Type B pancreatic cell (in vitro differentiated cells): ENCODE results near the gene MYLK. TPM values are rescaled to one million over a fixed set of nuclear protein-coding genes. Genes with fewer than 3 reads are reported as not detected.

Experiments used
- DNase-seq: peaks from one replicate; pipeline ENCODE4 v3.0.0; 2021; ENCODE audit warnings: mixed read lengths; ENCODE audit not compliant: unreplicated experiment; ENCODE audit errors: extremely low spot score
- H3K27ac Mint-ChIP-seq: 2 replicates; pipeline ENCODE4 v1.8.0; 2021; ENCODE audit warnings: mild to moderate bottlenecking, mixed read lengths
- H3K27me3 Mint-ChIP-seq: 2 replicates; pipeline ENCODE4 v1.8.0; 2021; ENCODE audit warnings: mixed read lengths
- H3K36me3 Mint-ChIP-seq: 2 replicates; pipeline ENCODE4 v1.8.0; 2021; ENCODE audit warnings: mixed read lengths
- H3K4me1 Mint-ChIP-seq: one replicate; pipeline ENCODE4 v1.8.0; 2021; ENCODE audit warnings: mixed read lengths; ENCODE audit not compliant: unreplicated experiment
- H3K4me3 Mint-ChIP-seq: 2 replicates; pipeline ENCODE4 v1.8.0; 2021; ENCODE audit warnings: mild to moderate bottlenecking, mixed read lengths
- H3K9me3 Mint-ChIP-seq: 2 replicates; pipeline ENCODE4 v1.8.0; 2021; ENCODE audit warnings: mixed read lengths
- total RNA-seq: library from RNA; stranded (reverse); gene quantifications from 2 replicates; pipeline ENCODE4 v1.2.1, GENCODE V29; 2021; ENCODE audit warnings: low replicate concordance
- TF ChIP-seq, protein P1 (sequence below): fragments of 200-600 bp; sonication (generic); conservative IDR thresholded peaks from 2 replicates; pipeline ENCODE4 v1.5.0; 2021; ENCODE audit warnings: antibody characterized with exemption, mild to moderate bottlenecking

MYLK gene
- total RNA-seq, 1 donor from 2014 or later, result 16.8 TPM

DNA sequence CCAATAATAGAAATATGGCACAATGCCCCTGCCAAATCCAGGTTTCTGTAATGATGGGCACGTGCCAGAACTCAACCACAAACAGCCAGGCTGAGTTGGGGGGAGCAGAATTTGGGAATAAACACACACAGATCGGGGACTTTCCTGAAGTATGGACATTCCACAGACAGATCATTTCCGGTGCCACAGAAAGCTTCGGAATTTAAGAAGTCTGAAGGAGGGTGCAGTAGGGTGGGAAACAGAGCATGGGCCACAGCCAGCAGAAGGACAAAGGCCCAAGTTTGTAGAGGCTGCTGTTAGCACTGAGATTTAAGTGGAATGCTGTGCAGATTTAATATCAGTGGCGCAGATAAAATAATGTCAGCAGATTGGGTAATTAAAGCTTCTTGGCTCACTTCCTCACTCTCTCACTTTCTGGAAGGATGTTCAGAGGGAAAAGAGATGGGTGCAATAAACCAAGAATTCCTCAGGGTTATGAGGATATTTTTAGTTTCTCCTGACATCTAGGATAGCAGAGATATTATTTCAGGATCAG, 67.4 kb downstream of the MYLK start:
- no peak for DNase-seq
- Mint-ChIP-seq H3K36me3 (no peaks in the 10 kb centered on the region), H3K4me1 (peaks cover 1% of the 10 kb centered on the region), H3K4me3 (no peak overlapping the region), H3K27ac (no peak overlapping the region), H3K27me3 (peaks cover 5% of the 10 kb centered on the region), H3K9me3 (no peaks in the 10 kb centered on the region)
- TF ChIP-seq, protein P1, sequence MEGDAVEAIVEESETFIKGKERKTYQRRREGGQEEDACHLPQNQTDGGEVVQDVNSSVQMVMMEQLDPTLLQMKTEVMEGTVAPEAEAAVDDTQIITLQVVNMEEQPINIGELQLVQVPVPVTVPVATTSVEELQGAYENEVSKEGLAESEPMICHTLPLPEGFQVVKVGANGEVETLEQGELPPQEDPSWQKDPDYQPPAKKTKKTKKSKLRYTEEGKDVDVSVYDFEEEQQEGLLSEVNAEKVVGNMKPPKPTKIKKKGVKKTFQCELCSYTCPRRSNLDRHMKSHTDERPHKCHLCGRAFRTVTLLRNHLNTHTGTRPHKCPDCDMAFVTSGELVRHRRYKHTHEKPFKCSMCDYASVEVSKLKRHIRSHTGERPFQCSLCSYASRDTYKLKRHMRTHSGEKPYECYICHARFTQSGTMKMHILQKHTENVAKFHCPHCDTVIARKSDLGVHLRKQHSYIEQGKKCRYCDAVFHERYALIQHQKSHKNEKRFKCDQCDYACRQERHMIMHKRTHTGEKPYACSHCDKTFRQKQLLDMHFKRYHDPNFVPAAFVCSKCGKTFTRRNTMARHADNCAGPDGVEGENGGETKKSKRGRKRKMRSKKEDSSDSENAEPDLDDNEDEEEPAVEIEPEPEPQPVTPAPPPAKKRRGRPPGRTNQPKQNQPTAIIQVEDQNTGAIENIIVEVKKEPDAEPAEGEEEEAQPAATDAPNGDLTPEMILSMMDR, result no peak

GRCh38 chr3:123815981-123816380, 68.2 kb downstream of the MYLK start:
- Mint-ChIP-seq H3K36me3 (no peaks in the 10 kb centered on the region), H3K27ac (no peak overlapping the region), H3K4me3 (no peak overlapping the region), H3K4me1 (peaks cover 5% of the 10 kb centered on the region), H3K9me3 (no peaks in the 10 kb centered on the region), H3K27me3 (peaks cover 5% of the 10 kb centered on the region)
- TF ChIP-seq, protein P1, result no peak
- no peak for DNase-seq

GRCh38 chr3:123813876-123814275, 70.3 kb downstream of the MYLK start:
- TF ChIP-seq, protein P1, result no peak
- H3K4me1 Mint-ChIP-seq, result peaks cover 5% of the 10 kb centered on the region
- H3K27me3 Mint-ChIP-seq, result peaks cover 5% of the 10 kb centered on the region
- no peak overlapping the region for H3K27ac Mint-ChIP-seq
- H3K36me3 Mint-ChIP-seq, result no peaks in the 10 kb centered on the region
- no peaks in the 10 kb centered on the region for H3K9me3 Mint-ChIP-seq
- no peak for DNase-seq
- H3K4me3 Mint-ChIP-seq, result no peak overlapping the region

- H3K27ac Mint-ChIP-seq, result no peak overlapping the region
- H3K27me3 Mint-ChIP-seq, result no peaks in the 10 kb centered on the region
- no peak for DNase-seq
- H3K4me3 Mint-ChIP-seq, result no peak overlapping the region
- no peaks in the 10 kb centered on the region for H3K9me3 Mint-ChIP-seq
- TF ChIP-seq, protein P1, result no peak
- peaks cover 5% of the 10 kb centered on the region for H3K4me1 Mint-ChIP-seq
- no peaks in the 10 kb centered on the region for H3K36me3 Mint-ChIP-seq
Measured at GRCh38 chr3:123809597-123809996, 74.5 kb downstream of the MYLK start.

DNA sequence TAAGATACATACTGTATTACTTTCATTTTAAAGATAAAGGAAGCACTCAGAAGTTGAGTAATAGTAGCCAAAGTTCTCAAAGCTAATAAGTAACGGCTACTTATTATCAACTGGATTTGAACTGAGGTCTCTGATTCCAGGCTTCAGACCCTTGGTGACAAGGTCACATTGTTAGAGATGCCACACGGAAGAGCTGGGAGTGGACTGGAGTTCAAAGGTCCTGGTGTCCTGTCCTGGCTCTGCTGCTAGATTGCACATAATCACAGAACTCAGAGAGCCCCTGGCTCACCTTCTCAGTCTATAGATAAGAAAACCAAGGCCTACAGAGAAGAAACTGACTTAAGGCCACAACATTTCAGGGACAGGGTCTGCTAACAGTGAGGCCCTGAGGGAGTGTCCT, 75.3 kb downstream of the MYLK start:
- DNase-seq, result no peak
- peaks cover 5% of the 10 kb centered on the region for H3K4me1 Mint-ChIP-seq
- TF ChIP-seq, protein P1, result no peak
- no peak overlapping the region for H3K27ac Mint-ChIP-seq
- H3K36me3 Mint-ChIP-seq, result no peaks in the 10 kb centered on the region
- H3K4me3 Mint-ChIP-seq, result no peak overlapping the region
- H3K9me3 Mint-ChIP-seq, result no peaks in the 10 kb centered on the region
- H3K27me3 Mint-ChIP-seq, result peaks cover under 1% of the 10 kb centered on the region

- no peak overlapping the region for H3K4me3 Mint-ChIP-seq
- H3K27ac Mint-ChIP-seq, result no peak overlapping the region
- no peak for DNase-seq
- H3K9me3 Mint-ChIP-seq, result no peaks in the 10 kb centered on the region
- H3K4me1 Mint-ChIP-seq, result peaks cover 14% of the 10 kb centered on the region
- TF ChIP-seq, protein P1, result no peak
- peaks cover 4% of the 10 kb centered on the region for H3K27me3 Mint-ChIP-seq
- no peaks in the 10 kb centered on the region for H3K36me3 Mint-ChIP-seq
Measured at GRCh38 chr3:123807820-123808219, 76.3 kb downstream of the MYLK start.
